Measurements from ENCODE around the gene APCDD1.

Gene APCDD1

GRCh38 chr18:10453806-10454680 lies at the start of gene APCDD1:
APCDD1 (plus strand) TSS chr18:10454635; CDS start chr18:10454982, 347 bp downstream.
- H3K4me3 ChIP-seq (replicated peaks; ENCODE audit: low read depth, low read length): peak within 1 kb of the TSS; percentile 29
- DNase-seq (ENCODE audit: low read depth): no peak
- no peak for TF ChIP-seq CTCF (IDR thresholded peaks at IDR 0.05; ENCODE audit: low read length, missing control alignments)

- no peak for DNase-seq (ENCODE audit: low read depth)
- H3K4me3 ChIP-seq (replicated peaks; ENCODE audit: low read depth, low read length): no peak overlapping the region
- TF ChIP-seq CTCF (IDR thresholded peaks at IDR 0.05; ENCODE audit: low read length, missing control alignments): no peak
Observed at GRCh38 chr18:10405014-10405493, 49.4 kb upstream of the APCDD1 start.

GRCh38 chr18:10405816-10406663 lies 48.4 kb upstream of the APCDD1 start:
- TF ChIP-seq CTCF (IDR thresholded peaks at IDR 0.05; ENCODE audit: low read length, missing control alignments): no peak
- DNase-seq (ENCODE audit: low read depth): no peak
- no peak overlapping the region for H3K4me3 ChIP-seq (replicated peaks; ENCODE audit: low read depth, low read length)

GRCh38 chr18:10408131-10408530 lies 46.3 kb upstream of the APCDD1 start:
- DNase-seq (ENCODE audit: low read depth): no peak
- no peak for TF ChIP-seq CTCF (IDR thresholded peaks at IDR 0.05; ENCODE audit: low read length, missing control alignments)
- no peak overlapping the region for H3K4me3 ChIP-seq (replicated peaks; ENCODE audit: low read depth, low read length)

- no peak overlapping the region for H3K4me3 ChIP-seq (replicated peaks; ENCODE audit: low read depth, low read length)
- DNase-seq (ENCODE audit: low read depth): no peak
- no peak for TF ChIP-seq CTCF (IDR thresholded peaks at IDR 0.05; ENCODE audit: low read length, missing control alignments)
Observed at GRCh38 chr18:10409041-10409440, 45.4 kb upstream of the APCDD1 start.

GRCh38 chr18:10410472-10411308 lies 43.7 kb upstream of the APCDD1 start:
- no peak for DNase-seq (ENCODE audit: low read depth)
- no peak overlapping the region for H3K4me3 ChIP-seq (replicated peaks; ENCODE audit: low read depth, low read length)
- TF ChIP-seq CTCF (IDR thresholded peaks at IDR 0.05; ENCODE audit: low read length, missing control alignments): no peak

Data from fibroblast of pulmonary artery (primary cell).